OCI-M2 (cell line): ENCODE data around the gene GRAMD2B.

Experiments
- DNase-seq: peaks from one replicate; lab custom pipeline; 2025; ENCODE audit not compliant: unreplicated experiment; lab: John Stamatoyannopoulos, UW

The GRAMD2B gene

DNA sequence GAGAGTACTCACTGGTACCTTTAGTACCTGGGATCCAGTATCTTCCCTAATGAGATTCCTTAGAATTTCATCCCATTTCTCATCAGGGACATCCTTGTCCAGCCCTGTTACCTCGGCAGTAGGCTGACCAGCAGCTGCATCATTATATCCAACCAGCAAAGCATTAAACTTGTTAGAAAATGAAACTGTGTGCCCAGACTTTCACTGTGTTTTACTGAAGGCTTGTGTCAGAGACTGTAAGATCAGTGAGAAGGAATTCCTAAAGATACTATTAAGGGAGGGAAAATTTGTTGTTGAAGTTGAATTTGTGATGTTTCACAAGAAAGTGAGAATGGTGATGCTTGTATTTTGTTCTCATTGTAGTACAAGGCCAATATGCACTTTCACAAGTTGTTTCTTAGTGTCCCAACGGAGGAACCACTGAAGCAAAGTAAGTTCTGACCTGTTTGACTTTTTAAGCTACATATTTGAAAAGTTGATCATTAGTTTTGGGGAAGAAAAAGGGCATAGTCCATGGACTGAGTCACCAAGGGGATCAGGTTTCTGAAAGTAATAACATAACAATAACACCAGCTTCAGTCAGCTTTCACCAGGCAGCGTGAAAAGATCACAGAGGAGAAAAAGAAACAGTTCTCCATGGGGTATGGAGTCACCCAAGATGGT lies 48.8 kb downstream of the GRAMD2B start:
- no peak for DNase-seq

DNA sequence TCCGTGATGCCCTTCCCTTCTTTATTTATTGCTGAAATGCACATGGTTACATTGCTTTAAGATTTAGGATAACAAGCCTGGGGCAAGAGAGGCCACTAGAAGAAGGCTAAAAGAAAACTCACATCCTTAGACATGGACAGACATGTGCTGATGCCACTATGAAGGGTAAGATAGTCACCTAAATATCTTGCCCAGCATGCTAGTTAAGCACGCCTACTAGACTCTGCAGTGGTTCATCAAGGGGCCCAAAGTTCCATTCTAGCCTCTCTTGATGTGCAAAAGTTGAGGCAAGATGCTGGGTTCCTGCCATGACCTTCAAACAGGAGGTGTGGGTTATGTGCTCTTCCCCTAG lies 49.3 kb downstream of the GRAMD2B start:
- no peak for DNase-seq

DNA sequence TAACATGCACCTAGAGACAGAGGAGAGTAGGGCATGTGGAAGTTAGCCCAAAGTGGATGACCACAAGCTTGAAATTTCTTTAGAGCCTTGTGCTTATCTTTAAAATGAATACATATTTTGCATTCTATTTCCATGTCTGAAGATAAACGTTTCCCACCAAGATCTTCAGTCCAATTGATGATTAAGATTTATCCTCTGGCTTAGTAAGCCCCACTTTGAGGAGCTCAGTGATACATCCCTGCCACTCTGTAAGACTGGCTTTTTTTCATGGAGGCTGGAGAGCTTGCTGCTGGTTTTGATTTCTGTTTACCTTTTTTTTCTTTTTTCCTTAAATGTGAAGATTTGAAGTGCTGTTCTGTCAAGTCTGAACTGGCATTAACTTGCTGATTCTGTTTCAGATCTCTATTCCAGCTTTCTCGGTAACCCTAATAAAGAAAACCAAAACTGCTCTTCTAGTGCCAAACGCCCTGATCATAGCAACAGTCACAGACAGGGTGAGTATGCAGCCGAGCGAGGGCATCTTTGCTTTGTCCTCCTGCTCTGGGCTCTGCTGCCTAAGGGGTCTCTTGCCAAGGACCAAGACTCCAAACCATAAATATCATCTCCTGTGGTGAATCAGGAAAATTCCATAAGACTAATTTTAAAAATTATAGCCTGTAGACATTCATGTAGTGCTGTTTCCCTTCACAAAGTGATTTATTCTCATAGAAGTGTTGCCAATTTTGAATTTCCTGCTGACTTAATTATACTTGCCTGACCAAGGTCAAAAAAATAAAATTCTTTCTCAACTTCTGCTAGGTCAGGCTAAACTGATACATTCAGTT lies 54.3 kb downstream of the GRAMD2B start:
- DNase-seq = no peak

GRCh38 chr5:126479810-126480209 lies 56.6 kb downstream of the GRAMD2B start:
- DNase-seq = no peak

GRCh38 chr5:126480824-126481223 lies 57.6 kb downstream of the GRAMD2B start:
- no peak for DNase-seq

- no peak for DNase-seq
Measured at GRCh38 chr5:126481243-126481642, 58.0 kb downstream of the GRAMD2B start.

GRCh38 chr5:126482591-126482990 lies 59.4 kb downstream of the GRAMD2B start:
- no peak for DNase-seq

- DNase-seq = no peak
Measured at GRCh38 chr5:126483156-126483555, 59.9 kb downstream of the GRAMD2B start.

GRCh38 chr5:126484253-126484652 lies 61.0 kb downstream of the GRAMD2B start:
- DNase-seq = no peak

GRCh38 chr5:126486332-126486731 lies 63.1 kb downstream of the GRAMD2B start:
- no peak for DNase-seq

DNA sequence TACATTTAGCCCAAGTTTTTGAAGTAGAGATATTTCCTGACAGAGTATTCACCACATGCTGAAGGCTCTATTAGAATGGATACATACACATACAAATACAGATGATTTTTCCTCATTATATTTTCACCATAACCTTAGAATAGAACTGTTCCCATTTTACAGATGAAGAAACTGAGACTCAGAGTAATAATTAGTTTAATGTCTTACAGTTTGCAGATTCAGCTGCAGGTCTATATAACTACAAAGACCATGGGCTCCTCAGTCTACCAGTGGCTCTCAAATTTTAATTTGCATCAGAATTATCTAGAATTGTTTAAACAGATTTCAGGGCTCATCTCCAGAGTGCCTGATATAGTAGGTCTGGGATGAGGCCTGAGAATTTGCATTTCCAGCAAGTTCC lies 64.4 kb downstream of the GRAMD2B start:
- no peak for DNase-seq

DNA sequence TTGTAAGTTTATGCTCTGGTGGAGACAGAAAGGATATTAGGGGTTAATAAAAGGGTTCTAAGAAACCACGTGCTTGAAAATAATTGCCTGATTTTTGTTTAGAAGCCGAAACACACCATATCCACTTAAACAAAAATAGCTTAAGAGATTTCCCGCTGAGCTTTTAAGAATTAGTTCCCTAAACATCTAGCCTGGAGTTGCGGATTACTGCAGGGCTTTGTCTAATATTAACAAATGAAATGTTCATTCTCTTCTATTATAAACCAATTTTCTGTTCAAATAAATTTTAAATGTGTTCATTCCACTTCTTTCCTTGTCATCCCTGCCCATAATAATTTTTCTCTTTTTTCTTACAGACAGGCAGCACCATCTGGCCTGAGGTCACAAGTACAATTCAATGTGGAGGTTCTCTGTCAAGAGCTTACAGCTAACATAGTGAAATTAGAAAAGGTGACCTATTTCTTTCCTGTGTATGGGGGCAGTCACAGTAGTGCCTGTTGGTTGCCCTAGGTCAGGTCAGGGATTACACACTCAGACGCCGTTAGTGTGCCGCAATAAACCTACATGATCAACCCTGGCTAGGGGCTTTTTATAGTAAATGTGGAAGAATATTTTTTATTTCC lies 65.3 kb downstream of the GRAMD2B start:
- DNase-seq = no peak

- no peak for DNase-seq
Measured at GRCh38 chr5:126490167-126490940, 67.1 kb downstream of the GRAMD2B start.

DNA sequence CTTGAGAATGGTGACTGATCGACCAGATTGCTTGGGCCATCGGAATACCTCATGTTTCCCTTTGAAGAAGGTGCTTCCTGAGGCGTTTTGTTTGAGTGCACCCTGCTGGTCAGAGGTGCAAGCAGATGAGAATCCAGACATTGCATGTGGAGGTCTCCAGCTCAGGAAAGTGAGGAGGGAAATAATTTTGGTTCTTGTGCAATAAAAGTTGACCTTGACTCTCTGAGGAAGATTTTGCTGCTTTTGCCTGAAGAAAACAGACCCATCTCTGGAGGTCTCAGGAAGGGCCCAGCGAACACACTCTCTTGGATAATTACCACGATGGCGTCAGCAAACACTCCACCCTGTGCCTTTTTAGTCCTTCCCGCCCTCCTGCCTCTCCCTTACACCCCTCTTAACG lies 69.7 kb downstream of the GRAMD2B start:
- no peak for DNase-seq

- DNase-seq = no peak
Measured at GRCh38 chr5:126494393-126494792, 71.2 kb downstream of the GRAMD2B start.

DNA sequence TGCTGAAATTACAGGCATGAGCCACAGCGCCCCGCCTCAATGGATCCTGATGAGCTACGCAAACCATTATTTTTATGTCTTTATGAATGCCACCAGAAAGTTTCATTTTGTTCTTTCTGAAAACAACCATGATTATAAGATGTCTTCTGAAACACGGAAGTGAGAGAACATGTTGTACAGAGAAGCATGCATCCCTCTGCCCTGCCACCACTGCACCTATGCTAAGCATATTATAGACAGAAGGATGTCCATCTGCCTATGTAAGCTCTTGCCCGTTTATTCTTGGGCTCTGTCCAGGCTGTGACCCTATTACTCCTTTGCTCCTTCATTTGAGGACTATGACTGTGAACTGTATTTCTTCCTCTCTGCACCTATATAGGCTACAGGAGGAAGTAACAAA lies 74.3 kb downstream of the GRAMD2B start:
- DNase-seq = no peak

- DNase-seq = no peak
Measured at GRCh38 chr5:126499278-126499677, 76.1 kb downstream of the GRAMD2B start.

GRCh38 chr5:126499853-126500342 lies 76.7 kb downstream of the GRAMD2B start:
- no peak for DNase-seq

GRCh38 chr5:126501448-126501847 lies 78.2 kb downstream of the GRAMD2B start:
- no peak for DNase-seq

- no peak for DNase-seq
Measured at GRCh38 chr5:126503602-126504104, 80.4 kb downstream of the GRAMD2B start.

DNA sequence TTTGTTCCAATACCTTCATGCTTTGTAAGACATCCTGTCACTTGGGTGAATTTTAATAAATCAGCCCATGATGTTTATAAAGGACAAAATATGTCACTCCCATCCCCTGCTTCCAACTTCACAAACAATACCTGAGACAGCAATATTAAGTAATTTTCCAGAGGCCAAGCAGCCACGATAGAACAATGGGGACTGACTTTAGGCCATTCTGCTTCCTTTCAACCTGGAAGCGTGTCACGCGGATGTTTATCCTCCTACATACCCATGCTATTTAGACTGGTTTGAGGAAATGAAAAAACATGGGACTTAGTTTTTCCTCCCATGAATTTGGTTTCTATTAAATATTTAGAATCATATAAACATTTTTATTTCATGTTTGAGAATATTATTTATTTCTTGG lies 82.9 kb downstream of the GRAMD2B start:
- DNase-seq = no peak
